HG03575 (cell line): ENCODE measurements around the gene PRR23E.

Experiments used
- ATAC-seq: cut with Tn5 transposase; IDR thresholded peaks from one replicate; pipeline ENCODE4 v1.9.1; 2021; ENCODE audit not compliant: unreplicated experiment, insufficient number of reproducible peaks, low FRiP score; ENCODE audit errors: extremely low read depth

PRR23E gene

GRCh38 chr3:127218454-127218922 lies 25.6 kb downstream of the PRR23E start:
- no peak for ATAC-seq

GRCh38 chr3:127220497-127220896 lies 27.6 kb downstream of the PRR23E start:
- no peak for ATAC-seq

- no peak for ATAC-seq
Measured at GRCh38 chr3:127221037-127221436, 28.1 kb downstream of the PRR23E start.

GRCh38 chr3:127221446-127222035 lies 28.6 kb downstream of the PRR23E start:
- ATAC-seq = no peak

GRCh38 chr3:127222163-127222562 lies 29.2 kb downstream of the PRR23E start:
- ATAC-seq = no peak

GRCh38 chr3:127222664-127223063 lies 29.7 kb downstream of the PRR23E start:
- ATAC-seq = no peak

GRCh38 chr3:127224118-127224517 lies 31.2 kb downstream of the PRR23E start:
- ATAC-seq = no peak

- no peak for ATAC-seq
Measured at GRCh38 chr3:127226457-127226856, 33.5 kb downstream of the PRR23E start.

- ATAC-seq = no peak
Measured at GRCh38 chr3:127226946-127227842, 34.3 kb downstream of the PRR23E start.

- ATAC-seq = no peak
Measured at GRCh38 chr3:127228866-127229265, 35.9 kb downstream of the PRR23E start.

GRCh38 chr3:127233371-127233770 lies 40.4 kb downstream of the PRR23E start:
- no peak for ATAC-seq

GRCh38 chr3:127234778-127235177 lies 41.8 kb downstream of the PRR23E start:
- no peak for ATAC-seq

GRCh38 chr3:127235706-127236105 lies 42.8 kb downstream of the PRR23E start:
- ATAC-seq = no peak

- ATAC-seq = no peak
Measured at GRCh38 chr3:127237835-127238234, 44.9 kb downstream of the PRR23E start.

- ATAC-seq = no peak
Measured at GRCh38 chr3:127238602-127239001, 45.7 kb downstream of the PRR23E start.

GRCh38 chr3:127247292-127247691 lies 54.4 kb downstream of the PRR23E start:
- no peak for ATAC-seq
